Omental fat pad (tissue), 4 donors: ENCODE measurements around the gene ITPR3. TPM values are rescaled to one million over a fixed set of nuclear protein-coding genes. Genes with fewer than 3 reads are reported as not detected.

ENCODE experiments used
- ATAC-seq: fragments of 150-250 bp; one replicate; pipeline ENCODE4 v1.9.1; 2016; ENCODE audit warnings: mild to moderate bottlenecking, moderate library complexity; ENCODE audit not compliant: low FRiP score
- DNase-seq: peaks from one replicate; pipeline ENCODE4 v3.0.0-alpha.2; 2019; ENCODE audit warnings: low spot score
- CTCF ChIP-seq, 3 donors: fragments of 450-650 bp; IDR thresholded peaks; one replicate each; pipeline ENCODE4 v1.5.1; 2016 to 2017; ENCODE audit warnings: antibody characterized with exemption in 3 of 3, mild to moderate bottlenecking in 3 of 3, moderate library complexity in 2 of 3
- total RNA-seq, 4 donors: library from RNA; depleted of rRNA; stranded (reverse); fragments of >200 nt; gene quantifications; one replicate each; pipeline ENCODE4 v1.1.0, GENCODE V29; 2016

ITPR3 gene
- total RNA-seq, 4 donors from 2014 or later, result 25.7 to 62.0 (median 35.9) TPM

DNA sequence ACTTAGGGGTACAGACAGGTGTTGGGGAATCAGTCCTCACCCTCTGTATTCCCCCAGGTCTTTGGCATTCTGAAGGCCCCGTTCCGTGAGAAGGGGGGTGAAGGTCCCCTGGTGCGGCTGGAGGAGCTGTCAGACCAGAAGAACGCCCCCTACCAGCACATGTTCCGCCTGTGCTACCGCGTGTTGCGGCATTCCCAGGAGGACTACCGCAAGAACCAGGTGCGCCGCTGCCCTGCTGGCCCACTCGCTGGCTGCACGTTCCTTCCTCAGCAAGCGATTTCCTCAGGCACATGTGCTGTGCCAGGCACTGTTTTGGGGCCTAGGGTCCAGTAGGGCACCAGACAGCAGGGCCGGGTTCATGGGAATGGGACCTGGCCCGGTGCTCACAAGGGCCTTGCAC lies 46.0 kb downstream of the ITPR3 start:
- no peak for TF ChIP-seq CTCF (IDR thresholded peaks at IDR 0.05)
- no peak for ATAC-seq
- no peak for DNase-seq

- no peak for DNase-seq
- ATAC-seq, result no peak
- no peak for TF ChIP-seq CTCF (IDR thresholded peaks at IDR 0.05)
These were observed 46.7 kb downstream of the ITPR3 start for GRCh38 chr6:33667776-33668175.

GRCh38 chr6:33668328-33668727 lies 47.2 kb downstream of the ITPR3 start:
- DNase-seq (no peak), ATAC-seq (no peak)
- no peak for TF ChIP-seq CTCF (IDR thresholded peaks at IDR 0.05)

- DNase-seq (no peak), ATAC-seq (peak; percentile 3)
- TF ChIP-seq CTCF (IDR thresholded peaks at IDR 0.05), result no peak
These were observed 47.8 kb downstream of the ITPR3 start for GRCh38 chr6:33668914-33669313.

DNA sequence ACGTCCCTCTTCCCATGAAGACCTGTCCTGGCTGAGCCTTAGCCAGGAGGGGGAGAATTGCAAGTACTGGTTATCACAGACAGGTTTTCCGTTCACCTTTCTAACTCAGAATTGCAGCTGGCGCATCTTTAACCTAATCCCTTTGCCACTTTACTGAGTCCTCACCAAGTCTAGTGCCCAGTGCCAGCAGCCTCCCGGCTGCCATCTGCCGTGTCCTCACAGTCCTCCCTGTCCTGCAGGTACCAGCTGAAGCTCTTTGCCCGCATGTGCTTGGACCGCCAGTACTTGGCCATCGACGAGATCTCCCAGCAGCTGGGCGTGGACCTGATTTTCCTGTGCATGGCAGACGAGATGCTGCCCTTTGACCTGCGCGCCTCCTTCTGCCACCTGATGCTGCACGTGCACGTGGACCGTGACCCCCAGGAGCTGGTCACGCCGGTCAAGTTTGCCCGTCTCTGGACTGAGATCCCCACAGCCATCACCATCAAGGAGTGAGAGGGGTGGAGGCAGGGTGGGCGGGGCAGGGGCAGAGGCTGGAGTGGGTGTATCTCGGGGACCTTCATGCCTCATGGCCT lies 49.1 kb downstream of the ITPR3 start:
- no peak for DNase-seq
- ATAC-seq, result no peak
- TF ChIP-seq CTCF (IDR thresholded peaks at IDR 0.05), result no peak

GRCh38 chr6:33670971-33671743 lies 50.0 kb downstream of the ITPR3 start:
- ATAC-seq (no peak), DNase-seq (no peak)
- TF ChIP-seq CTCF (IDR thresholded peaks at IDR 0.05), result no peak

GRCh38 chr6:33671744-33672072 lies 50.6 kb downstream of the ITPR3 start:
- DNase-seq (no peak), ATAC-seq (no peak)
- no peak for TF ChIP-seq CTCF (IDR thresholded peaks at IDR 0.05)
